Ishikawa (cell line): ENCODE results near the gene FAM20C.

Experiments
- CEBPB ChIP-seq: IDR thresholded peaks from 2 replicates; pipeline ENCODE4 v1.6.1; 2012
- CREB1 ChIP-seq: IDR thresholded peaks from 2 replicates; pipeline ENCODE4 v1.6.1; 2012; ENCODE audit warnings: low read depth
- EGR1 ChIP-seq: IDR thresholded peaks from 2 replicates; pipeline ENCODE4 v1.6.1; 2012
- EP300 ChIP-seq: IDR thresholded peaks from 2 replicates; pipeline ENCODE4 v1.6.1; 2012; ENCODE audit warnings: borderline replicate concordance
- FOXM1 ChIP-seq: IDR thresholded peaks from 2 replicates; pipeline ENCODE4 v1.6.1; 2012; ENCODE audit warnings: low read depth, borderline replicate concordance
- MAX ChIP-seq: IDR thresholded peaks from 2 replicates; pipeline ENCODE4 v1.6.1; 2012
- NFIC ChIP-seq: IDR thresholded peaks from 2 replicates; pipeline ENCODE4 v1.6.1; 2012
- RAD21 ChIP-seq: IDR thresholded peaks from 2 replicates; pipeline ENCODE4 v1.6.1; 2012; ENCODE audit warnings: low read depth
- REST ChIP-seq: IDR thresholded peaks from 2 replicates; pipeline ENCODE4 v1.6.1; 2012; ENCODE audit warnings: low read depth, mild to moderate bottlenecking
- TAF1 ChIP-seq: IDR thresholded peaks from 2 replicates; pipeline ENCODE4 v1.6.1; 2012; ENCODE audit warnings: low read depth, mild to moderate bottlenecking
- TCF12 ChIP-seq: IDR thresholded peaks from 2 replicates; pipeline ENCODE4 v1.6.1; 2012; ENCODE audit warnings: low read depth
- TEAD4 ChIP-seq: IDR thresholded peaks from 2 replicates; pipeline ENCODE4 v1.6.1; 2012
- YY1 ChIP-seq: IDR thresholded peaks from 2 replicates; pipeline ENCODE4 v1.6.1; 2012; ENCODE audit warnings: low read depth
- ZBTB7A ChIP-seq: IDR thresholded peaks from 2 replicates; pipeline ENCODE4 v1.6.1; 2012; ENCODE audit warnings: low read depth
- TF ChIP-seq, protein P1 (sequence below): IDR thresholded peaks from 2 replicates; pipeline ENCODE4 v1.6.1; 2012

The FAM20C gene

DNA sequence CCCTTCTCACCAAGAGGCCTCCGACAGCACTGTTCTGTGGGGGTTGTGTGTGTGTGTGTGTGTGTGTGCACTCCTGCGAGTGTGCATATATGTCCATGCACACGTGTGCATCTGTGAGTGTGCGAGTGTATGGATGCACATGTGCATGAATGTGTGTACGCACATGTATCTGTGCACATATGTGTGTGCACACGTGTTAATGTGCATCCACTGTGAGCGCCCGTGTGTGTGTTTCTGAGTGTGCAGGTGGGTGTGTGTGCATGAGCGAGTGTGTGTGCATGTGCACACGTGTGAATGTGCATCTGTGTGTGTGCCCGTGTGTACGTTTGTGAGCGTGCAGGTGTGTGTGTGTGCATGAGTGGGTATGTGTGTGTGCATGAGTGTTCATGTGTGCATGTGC lies 49.1 kb downstream of the FAM20C start:
- TF ChIP-seq YY1 (no peak), REST (no peak), ZBTB7A (no peak), EGR1 (no peak)
- TF ChIP-seq, protein P1, sequence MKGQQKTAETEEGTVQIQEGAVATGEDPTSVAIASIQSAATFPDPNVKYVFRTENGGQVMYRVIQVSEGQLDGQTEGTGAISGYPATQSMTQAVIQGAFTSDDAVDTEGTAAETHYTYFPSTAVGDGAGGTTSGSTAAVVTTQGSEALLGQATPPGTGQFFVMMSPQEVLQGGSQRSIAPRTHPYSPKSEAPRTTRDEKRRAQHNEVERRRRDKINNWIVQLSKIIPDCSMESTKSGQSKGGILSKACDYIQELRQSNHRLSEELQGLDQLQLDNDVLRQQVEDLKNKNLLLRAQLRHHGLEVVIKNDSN = no peak

DNA sequence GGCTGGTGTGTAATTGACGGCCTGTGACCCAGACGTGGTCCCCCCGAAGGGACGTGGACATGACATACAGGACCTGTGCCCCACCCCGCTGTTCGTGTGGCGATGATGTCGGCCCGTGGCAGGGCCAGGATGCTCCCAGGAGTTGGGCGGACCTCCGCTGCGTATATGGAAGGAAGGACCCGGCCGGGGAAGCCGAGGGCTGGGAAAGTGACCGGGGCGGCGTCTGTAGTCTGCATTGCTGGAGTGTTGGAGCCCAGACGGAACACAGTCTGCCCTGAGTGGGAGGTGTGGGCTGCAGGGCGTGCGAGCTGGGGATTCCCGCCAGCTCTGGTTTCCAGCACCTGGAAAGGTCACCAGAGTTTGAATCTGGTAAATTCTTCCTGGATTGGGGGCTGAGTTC lies 52.6 kb downstream of the FAM20C start:
- no peak for TF ChIP-seq CREB1
- TF ChIP-seq EGR1 = no peak
- TF ChIP-seq MAX = no peak
- TF ChIP-seq YY1 = no peak
- no peak for TF ChIP-seq TAF1
- TF ChIP-seq FOXM1 = no peak

- no peak for TF ChIP-seq MAX
- TF ChIP-seq EP300 = no peak
- TF ChIP-seq FOXM1 = no peak
- no peak for TF ChIP-seq CREB1
- TF ChIP-seq CEBPB = no peak
- TF ChIP-seq EGR1 = no peak
- no peak for TF ChIP-seq TAF1
Measured at GRCh38 chr7:245574-246295, 53.4 kb downstream of the FAM20C start.

DNA sequence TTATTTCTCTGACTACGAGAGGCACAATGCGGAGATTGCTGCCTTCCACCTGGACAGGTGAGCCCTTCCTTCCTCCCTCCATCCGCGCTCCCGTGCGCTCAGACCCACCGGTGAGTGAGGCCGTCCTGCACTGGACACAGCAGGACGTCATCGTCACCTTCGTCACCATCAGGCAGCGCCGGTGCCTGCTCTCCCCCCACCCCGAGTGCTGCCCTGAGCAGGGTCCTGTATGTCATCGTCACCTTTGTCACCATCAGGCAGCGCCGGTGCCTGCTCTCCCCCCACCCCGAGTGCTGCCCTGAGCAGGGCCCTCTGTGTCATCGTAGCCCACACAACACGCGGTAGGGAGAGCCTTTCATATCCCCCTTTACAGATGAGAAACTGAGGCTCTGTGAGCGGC lies 54.1 kb downstream of the FAM20C start:
- TF ChIP-seq REST (no peak), FOXM1 (no peak), ZBTB7A (no peak), TCF12 (no peak), RAD21 (no peak)

DNA sequence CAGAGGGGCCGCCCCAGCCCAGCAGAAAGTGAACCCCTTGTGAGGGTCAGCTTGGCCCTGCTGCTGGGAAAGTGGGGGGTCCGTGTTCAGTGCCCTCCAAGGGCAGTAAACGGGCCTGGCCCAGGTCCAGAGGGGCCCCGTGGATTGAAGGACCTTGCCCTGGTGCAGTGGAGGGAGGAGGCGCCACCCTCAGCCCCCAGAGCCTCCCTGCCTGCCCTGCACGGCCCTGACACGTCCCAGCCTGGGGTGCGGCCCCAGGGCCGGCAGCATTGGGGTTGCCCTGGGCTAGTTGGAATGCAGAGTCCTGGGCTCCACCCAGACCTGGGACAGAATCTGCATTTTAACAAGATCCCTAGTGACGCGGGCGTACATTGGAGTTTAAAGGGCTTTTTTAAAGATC lies 54.8 kb downstream of the FAM20C start:
- TF ChIP-seq FOXM1 (no peak), CREB1 (no peak), EP300 (no peak), YY1 (no peak), TAF1 (no peak), TCF12 (no peak), RAD21 (no peak), REST (no peak), MAX (no peak), EGR1 (no peak), TEAD4 (no peak)

DNA sequence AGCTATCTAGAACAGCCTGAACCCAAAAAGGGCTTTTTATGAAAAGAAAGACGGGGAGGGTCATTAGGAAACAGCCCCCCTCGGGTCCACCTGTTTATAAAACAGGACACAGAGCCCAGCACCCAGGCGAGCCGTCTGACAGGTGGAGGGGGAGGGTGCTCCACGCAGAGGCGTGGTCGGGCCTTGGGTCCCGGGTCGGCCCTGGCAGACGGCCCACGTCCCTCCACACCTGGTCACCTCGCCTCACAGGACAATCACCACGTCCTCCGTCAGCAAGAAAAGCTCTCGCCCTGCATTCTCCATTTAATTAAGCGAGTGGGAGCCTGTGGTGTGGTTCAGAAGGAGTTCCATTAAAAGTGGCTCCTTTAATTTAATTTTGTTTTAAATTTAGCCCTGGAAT lies 55.3 kb downstream of the FAM20C start:
- TF ChIP-seq ZBTB7A (no peak), TAF1 (no peak), YY1 (no peak), NFIC (no peak), TCF12 (no peak), CEBPB (no peak), RAD21 (no peak)
- TF ChIP-seq, protein P1 = no peak
